CD4-positive, alpha-beta T cell (primary cell): ENCODE data around the gene BICRA. TPM values are rescaled to one million over a fixed set of nuclear protein-coding genes. Genes with fewer than 3 reads are reported as not detected.

ENCODE experiments used
- ATAC-seq: fragments of 200-7000 bp; cut with Tn5 transposase; one replicate; pipeline ENCODE4 v1.10.0; 2022; ENCODE audit warnings: mild to moderate bottlenecking; ENCODE audit not compliant: poor library complexity
- CTCF ChIA-PET: fragments of 350-600 bp; sonication (Branson Sonifier 250); formaldehyde crosslinking; loops from one replicate; lab custom pipeline; 2021; ENCODE audit warnings: antibody characterized with exemption, inconsistent platforms; lab: Charles Lee
- POLR2A ChIA-PET: fragments of 350-600 bp; sonication (Branson Sonifier 250); formaldehyde crosslinking; loops from one replicate; lab custom pipeline; 2021; ENCODE audit warnings: antibody characterized with exemption, inconsistent platforms; lab: Charles Lee
- DNase-seq, 14 experiments: peaks; one replicate each; pipeline ENCODE4 v3.0.0-alpha.2; 2013 to 2020; ENCODE audit warnings: mixed read lengths in 2 of 14
- H3K27ac ChIP-seq, 2 donors: one replicate each; pipeline versions ENCODE4 v1.5.1 to v1.7.0; 2013; ENCODE audit warnings: low read length in 2 of 2, low read depth in 1 of 2, mild to moderate bottlenecking in 1 of 2
- H3K27me3 ChIP-seq, 2 experiments: 1 replicate in 1 of 2; 2 replicates in 1 of 2; pipeline versions ENCODE4 v1.6.1 to v1.7.0; 2013; ENCODE audit warnings: low read length in 2 of 2, control low read depth in 1 of 2, mild to moderate bottlenecking in 1 of 2, moderate library complexity in 1 of 2; ENCODE audit not compliant: insufficient read depth in 2 of 2, control insufficient read depth in 1 of 2
- H3K36me3 ChIP-seq: one replicate; pipeline ENCODE4 v1.6.1; 2013; ENCODE audit warnings: low read length, control low read depth; ENCODE audit not compliant: insufficient read depth
- H3K4me1 ChIP-seq: one replicate; pipeline ENCODE4 v1.6.1; 2013; ENCODE audit warnings: low read length, control low read depth; ENCODE audit not compliant: insufficient read depth
- H3K4me3 ChIP-seq: one replicate; pipeline ENCODE4 v1.5.1; 2013; ENCODE audit warnings: mild to moderate bottlenecking, low read length, moderate library complexity
- H3K9me3 ChIP-seq, 2 experiments: 1 replicate in 1 of 2; 2 replicates in 1 of 2; pipeline versions ENCODE4 v1.6.1 to v1.7.0; 2013; ENCODE audit warnings: low read length in 2 of 2, mild to moderate bottlenecking in 2 of 2, control low read depth in 1 of 2, moderate library complexity in 1 of 2; ENCODE audit not compliant: control insufficient read depth in 1 of 2, insufficient read depth in 1 of 2
- H3K27ac Mint-ChIP-seq: one replicate; pipeline ENCODE4 v1.8.0; 2020; ENCODE audit warnings: mixed read lengths
- H3K27me3 Mint-ChIP-seq: one replicate; pipeline ENCODE4 v1.8.0; 2021; ENCODE audit warnings: mixed read lengths
- H3K36me3 Mint-ChIP-seq: one replicate; pipeline ENCODE4 v1.8.0; 2021; ENCODE audit warnings: low read depth, mixed read lengths
- H3K4me1 Mint-ChIP-seq: one replicate; pipeline ENCODE4 v1.8.0; 2021; ENCODE audit warnings: low read depth, mixed read lengths
- H3K4me3 Mint-ChIP-seq: one replicate; pipeline ENCODE4 v1.8.0; 2020; ENCODE audit warnings: mild to moderate bottlenecking, mixed read lengths
- H3K9me3 Mint-ChIP-seq: one replicate; pipeline ENCODE4 v1.8.0; 2020; ENCODE audit warnings: mixed read lengths
- CTCF ChIP-seq: fragments of 200-600 bp; IDR thresholded peaks from one replicate; pipeline ENCODE4 v1.8.0; 2022; ENCODE audit warnings: antibody characterized with exemption, mild to moderate bottlenecking
- intact Hi-C, 2 experiments: fragments of 100-400 bp; cut with DNase I in 1 of 2; cut with micrococcal nuclease in 1 of 2; formaldehyde crosslinking; loops; one replicate each; pipeline versions ENCODE4 v1.15.1 to v1.9.0; 2023 to 2025; cut with DNase I, micrococcal nuclease
- total RNA-seq, 174 experiments: library from RNA in 2 of 174; stranded (reverse) in 2 of 174; gene quantifications; one replicate each; pipeline ENCODE4 v1.2.3 and lab custom pipeline; 2021 to 2026

BICRA gene
- total RNA-seq, 2 experiments from 2014 or later = 21.2 to 22.0 TPM

- peaks cover 48% of the 10 kb centered on the region for H3K36me3 Mint-ChIP-seq
- H3K4me3 ChIP-seq = no peak overlapping the region
- ATAC-seq (no peak), DNase-seq (no peak)
- H3K9me3 Mint-ChIP-seq = no peaks in the 10 kb centered on the region
- peaks cover 43% of the 10 kb centered on the region for H3K4me1 Mint-ChIP-seq
- ChIA-PET CTCF (interaction anchor here (0.6 to 1.8 kb wide), 2 partner anchors 70 to 338 kb away, joined by 3 to 4 read pairs; no protein-coding TSS in a partner anchor), POLR2A (no interaction called here)
- H3K27me3 ChIP-seq = no peaks in the 10 kb centered on the region
- no peaks in the 10 kb centered on the region for H3K27me3 Mint-ChIP-seq
- H3K4me3 Mint-ChIP-seq = no peak overlapping the region
- H3K27ac Mint-ChIP-seq = no peak overlapping the region
- H3K27ac ChIP-seq = no peak overlapping the region
- TF ChIP-seq CTCF = no peak
- peaks cover 17% of the 10 kb centered on the region for H3K36me3 ChIP-seq
- H3K4me1 ChIP-seq = peaks cover 25% of the 10 kb centered on the region
- intact Hi-C loops = no loop called here
- no peaks in the 10 kb centered on the region for H3K9me3 ChIP-seq
Observed at GRCh38 chr19:47628078-47628771, 19.3 kb downstream of the BICRA start.

GRCh38 chr19:47630594-47630993 lies 21.7 kb downstream of the BICRA start:
- DNase-seq (no peak), ATAC-seq (no peak)
- ChIA-PET CTCF (no interaction called here), POLR2A (no interaction called here)
- Histone ChIP-seq H3K9me3 (no peaks in the 10 kb centered on the region), H3K4me1 (peaks cover 18% of the 10 kb centered on the region), H3K36me3 (peaks cover 14% of the 10 kb centered on the region), H3K27ac (no peak overlapping the region), H3K4me3 (no peak overlapping the region), H3K27me3 (no peaks in the 10 kb centered on the region)
- H3K27ac Mint-ChIP-seq = no peak overlapping the region
- intact Hi-C loops = no loop called here
- no peak overlapping the region for H3K4me3 Mint-ChIP-seq
- peaks cover 36% of the 10 kb centered on the region for H3K4me1 Mint-ChIP-seq
- no peaks in the 10 kb centered on the region for H3K9me3 Mint-ChIP-seq
- TF ChIP-seq CTCF = no peak
- H3K36me3 Mint-ChIP-seq = peaks cover 40% of the 10 kb centered on the region
- no peaks in the 10 kb centered on the region for H3K27me3 Mint-ChIP-seq

GRCh38 chr19:47631681-47632446 lies 22.9 kb downstream of the BICRA start:
- peaks cover 14% of the 10 kb centered on the region for H3K36me3 ChIP-seq
- Mint-ChIP-seq H3K4me3 (no peak overlapping the region), H3K27ac (no peak overlapping the region), H3K9me3 (no peaks in the 10 kb centered on the region), H3K36me3 (peaks cover 44% of the 10 kb centered on the region), H3K4me1 (peaks cover 41% of the 10 kb centered on the region), H3K27me3 (no peaks in the 10 kb centered on the region)
- H3K9me3 ChIP-seq = no peaks in the 10 kb centered on the region
- no peak for DNase-seq
- no peak for ATAC-seq
- POLR2A ChIA-PET = no interaction called here
- peaks cover 21% of the 10 kb centered on the region for H3K4me1 ChIP-seq
- no peak for TF ChIP-seq CTCF
- H3K27me3 ChIP-seq = no peaks in the 10 kb centered on the region
- no peak overlapping the region for H3K27ac ChIP-seq
- no peak overlapping the region for H3K4me3 ChIP-seq
- CTCF ChIA-PET = no interaction called here
- intact Hi-C loops = no loop called here
